ENCODE data around the gene KLHDC3. TPM values are rescaled to one million over a fixed set of nuclear protein-coding genes. Genes with fewer than 3 reads are reported as not detected.

KLHDC3 gene
- total RNA-seq, 1 donor from 2014 or later = 70.3 TPM

DNA sequence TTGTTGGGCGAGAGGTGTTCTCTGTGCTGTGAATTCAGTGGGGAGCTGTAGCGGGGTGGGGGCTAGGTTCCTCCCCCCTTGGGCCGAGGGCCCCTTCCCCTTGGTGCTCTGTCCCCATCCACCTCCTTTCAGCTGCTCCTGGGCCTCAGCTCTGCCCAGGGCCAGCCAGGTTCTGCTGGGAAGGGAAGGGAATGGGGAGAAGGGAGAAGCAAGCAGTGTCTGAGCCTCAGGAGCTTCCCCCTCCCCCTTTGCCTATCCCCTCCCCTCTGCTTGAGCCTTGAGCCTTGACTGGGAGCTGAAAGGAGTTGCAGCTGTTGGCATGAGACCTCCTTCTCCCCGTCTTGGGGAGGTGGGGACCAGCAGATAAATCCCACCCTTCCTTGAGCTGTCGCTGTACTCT lies 6.8 kb downstream of the KLHDC3 start:
- no peak for DNase-seq (ENCODE audit: low read depth)
- H3K27me3 ChIP-seq (ENCODE audit: control insufficient read depth, insufficient read depth, low read length) = no peaks in the 10 kb centered on the region
- TF ChIP-seq, protein P1, sequence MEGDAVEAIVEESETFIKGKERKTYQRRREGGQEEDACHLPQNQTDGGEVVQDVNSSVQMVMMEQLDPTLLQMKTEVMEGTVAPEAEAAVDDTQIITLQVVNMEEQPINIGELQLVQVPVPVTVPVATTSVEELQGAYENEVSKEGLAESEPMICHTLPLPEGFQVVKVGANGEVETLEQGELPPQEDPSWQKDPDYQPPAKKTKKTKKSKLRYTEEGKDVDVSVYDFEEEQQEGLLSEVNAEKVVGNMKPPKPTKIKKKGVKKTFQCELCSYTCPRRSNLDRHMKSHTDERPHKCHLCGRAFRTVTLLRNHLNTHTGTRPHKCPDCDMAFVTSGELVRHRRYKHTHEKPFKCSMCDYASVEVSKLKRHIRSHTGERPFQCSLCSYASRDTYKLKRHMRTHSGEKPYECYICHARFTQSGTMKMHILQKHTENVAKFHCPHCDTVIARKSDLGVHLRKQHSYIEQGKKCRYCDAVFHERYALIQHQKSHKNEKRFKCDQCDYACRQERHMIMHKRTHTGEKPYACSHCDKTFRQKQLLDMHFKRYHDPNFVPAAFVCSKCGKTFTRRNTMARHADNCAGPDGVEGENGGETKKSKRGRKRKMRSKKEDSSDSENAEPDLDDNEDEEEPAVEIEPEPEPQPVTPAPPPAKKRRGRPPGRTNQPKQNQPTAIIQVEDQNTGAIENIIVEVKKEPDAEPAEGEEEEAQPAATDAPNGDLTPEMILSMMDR (IDR thresholded peaks at IDR 0.05; ENCODE audit: insufficient read depth, low read length, poor library complexity, severe bottlenecking) = no peak
- peak overlapping the region; percentile 89 for H3K4me3 ChIP-seq (ENCODE audit: low read depth, low read length)
- H3K36me3 ChIP-seq (ENCODE audit: control insufficient read depth, insufficient read depth, low read length) = peaks cover 3% of the 10 kb centered on the region

DNA sequence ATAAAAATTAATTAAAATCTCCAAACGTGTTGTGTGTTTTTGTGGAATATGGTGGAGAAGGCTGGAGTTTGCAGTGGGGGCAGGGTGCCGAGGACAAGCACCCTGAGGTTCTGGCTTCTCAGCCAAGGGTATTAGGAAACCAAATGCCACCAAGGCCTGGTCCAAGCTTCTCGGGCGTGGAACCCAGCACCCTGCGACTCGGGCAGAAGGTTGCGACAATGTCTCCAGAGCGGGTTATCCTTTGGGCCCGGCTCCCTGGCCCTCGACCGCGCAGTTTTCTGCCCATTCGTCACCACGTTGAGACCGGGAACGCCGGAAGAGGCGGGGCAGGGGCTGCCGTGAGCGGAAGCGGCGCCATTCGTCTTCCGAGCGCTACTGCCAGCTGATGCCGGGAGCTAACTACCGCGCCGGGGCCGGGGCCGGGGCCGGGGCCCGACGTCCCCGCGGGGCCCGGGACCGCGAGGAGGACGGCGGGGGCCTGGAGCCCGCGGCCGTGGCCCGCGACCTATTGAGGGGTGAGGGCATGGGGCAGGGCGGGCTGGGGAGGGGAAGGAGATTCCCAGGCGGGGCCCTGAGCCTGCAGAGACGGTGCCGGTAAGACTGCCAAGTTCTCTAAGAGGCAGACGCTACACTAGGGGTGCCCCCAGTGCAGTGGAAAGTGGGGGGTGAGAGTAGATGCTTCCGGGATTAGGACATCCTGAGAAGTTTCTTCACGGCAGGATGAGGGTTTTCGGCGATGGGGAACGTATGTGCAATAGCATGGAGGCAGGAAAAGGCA lies 7.4 kb downstream of the KLHDC3 start, which contains the start of gene RRP36:
Gene RRP36 (plus strand): TSS at position 354 of the 778 bp plus-strand sequence. CDS start 32 bp downstream, at position 386.
- Histone ChIP-seq H3K4me3 (ENCODE audit: low read depth, low read length) (peak within 1 kb of the TSS; percentile 89), H3K27me3 (ENCODE audit: control insufficient read depth, insufficient read depth, low read length) (no peaks in the 10 kb centered on the region), H3K36me3 (ENCODE audit: control insufficient read depth, insufficient read depth, low read length) (peaks cover 3% of the 10 kb centered on the region)
- DNase-seq (ENCODE audit: low read depth) = peak; percentile 19
- TF ChIP-seq, protein P1 (IDR thresholded peaks at IDR 0.05; ENCODE audit: insufficient read depth, low read length, poor library complexity, severe bottlenecking) = no peak

DNA sequence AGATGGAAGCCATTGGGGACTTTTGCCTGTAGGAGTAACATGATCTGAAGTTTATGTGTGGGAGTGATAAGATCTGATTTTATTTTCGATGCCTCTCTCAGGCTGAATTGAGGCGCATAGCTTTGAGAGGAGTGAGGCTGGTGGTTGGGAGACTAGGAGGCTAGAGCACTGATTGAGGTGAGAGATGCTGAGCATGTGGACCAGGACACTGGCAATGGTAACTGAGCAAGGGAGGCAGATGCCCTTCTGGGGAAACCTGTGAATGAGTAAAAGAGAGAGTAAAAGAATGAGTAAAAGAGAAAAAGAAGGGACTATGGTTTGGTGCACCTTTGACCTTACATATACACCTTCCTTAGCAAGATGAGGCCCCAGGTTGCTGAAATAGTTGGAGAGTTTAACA lies 10.4 kb downstream of the KLHDC3 start:
- TF ChIP-seq, protein P1 (IDR thresholded peaks at IDR 0.05; ENCODE audit: insufficient read depth, low read length, poor library complexity, severe bottlenecking) = no peak
- H3K27me3 ChIP-seq (ENCODE audit: control insufficient read depth, insufficient read depth, low read length) = no peaks in the 10 kb centered on the region
- DNase-seq (ENCODE audit: low read depth) = no peak
- H3K36me3 ChIP-seq (ENCODE audit: control insufficient read depth, insufficient read depth, low read length) = peaks cover 2% of the 10 kb centered on the region
- H3K4me3 ChIP-seq (ENCODE audit: low read depth, low read length) = no peak overlapping the region

DNA sequence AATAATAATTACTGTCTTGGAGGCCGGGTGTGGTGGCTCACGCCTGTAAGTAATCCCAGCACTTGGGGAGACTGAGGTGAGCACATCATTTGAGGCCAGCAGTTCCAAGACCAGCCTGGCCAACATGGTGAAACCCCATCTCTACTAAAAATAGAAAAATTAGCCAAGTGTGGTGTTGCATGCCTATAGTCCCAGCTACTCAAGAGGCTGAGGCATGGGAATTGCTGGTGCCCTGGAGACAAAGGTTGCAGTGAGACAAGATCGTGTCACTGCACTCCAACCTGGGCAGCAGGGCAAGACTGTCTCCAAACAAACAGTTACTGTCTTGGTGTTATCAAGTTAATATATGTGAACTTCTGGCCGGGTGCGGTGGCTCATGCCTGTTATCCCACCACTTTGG lies 12.3 kb downstream of the KLHDC3 start:
- DNase-seq (ENCODE audit: low read depth) = no peak
- H3K36me3 ChIP-seq (ENCODE audit: control insufficient read depth, insufficient read depth, low read length) = peaks cover 6% of the 10 kb centered on the region
- no peak overlapping the region for H3K4me3 ChIP-seq (ENCODE audit: low read depth, low read length)
- no peaks in the 10 kb centered on the region for H3K27me3 ChIP-seq (ENCODE audit: control insufficient read depth, insufficient read depth, low read length)
- TF ChIP-seq, protein P1 (IDR thresholded peaks at IDR 0.05; ENCODE audit: insufficient read depth, low read length, poor library complexity, severe bottlenecking) = no peak

DNA sequence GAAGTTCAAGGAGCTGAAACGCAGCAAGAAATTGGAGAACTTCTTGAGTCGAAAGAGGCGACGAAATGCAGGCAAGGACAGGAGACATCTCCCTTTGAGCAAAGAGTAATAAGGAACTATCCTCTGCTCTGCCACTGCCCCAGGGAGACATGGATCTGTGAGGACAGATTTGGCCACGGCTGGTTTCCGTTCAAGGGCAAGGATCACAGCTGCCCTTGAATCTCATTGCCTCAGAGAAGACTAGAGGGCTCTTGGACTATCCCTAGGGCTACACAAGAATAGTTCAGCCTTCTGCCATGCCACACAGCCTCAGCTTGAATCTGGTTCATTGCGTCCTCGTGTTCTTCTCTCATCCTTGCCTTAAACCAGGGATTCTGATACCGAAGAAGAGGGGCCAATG lies 15.1 kb downstream of the KLHDC3 start:
- DNase-seq (ENCODE audit: low read depth) = no peak
- no peaks in the 10 kb centered on the region for H3K27me3 ChIP-seq (ENCODE audit: control insufficient read depth, insufficient read depth, low read length)
- TF ChIP-seq, protein P1 (IDR thresholded peaks at IDR 0.05; ENCODE audit: insufficient read depth, low read length, poor library complexity, severe bottlenecking) = no peak
- peaks cover 6% of the 10 kb centered on the region for H3K36me3 ChIP-seq (ENCODE audit: control insufficient read depth, insufficient read depth, low read length)
- no peak overlapping the region for H3K4me3 ChIP-seq (ENCODE audit: low read depth, low read length)

DNA sequence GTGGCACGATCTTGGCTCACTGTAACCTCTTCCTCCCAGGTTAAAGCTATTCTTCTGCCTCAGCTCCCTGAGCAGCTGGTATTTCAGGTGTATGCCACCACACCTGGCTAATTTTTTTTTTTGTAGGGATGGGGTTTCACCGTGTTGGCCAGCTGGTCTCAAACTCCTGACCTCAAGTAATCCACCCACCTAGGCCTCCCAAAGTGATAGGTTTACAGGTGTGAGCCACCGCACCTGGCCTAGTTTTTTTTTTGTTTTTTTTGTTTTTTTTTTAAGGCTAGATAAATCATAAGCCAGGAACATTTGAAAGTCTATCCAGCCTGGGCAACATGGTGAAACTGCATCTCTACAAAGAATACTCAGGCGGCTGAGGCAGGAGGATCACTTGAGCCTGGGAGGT lies 18.3 kb downstream of the KLHDC3 start:
- TF ChIP-seq, protein P1 (IDR thresholded peaks at IDR 0.05; ENCODE audit: insufficient read depth, low read length, poor library complexity, severe bottlenecking) = no peak
- H3K4me3 ChIP-seq (ENCODE audit: low read depth, low read length) = no peak overlapping the region
- no peaks in the 10 kb centered on the region for H3K27me3 ChIP-seq (ENCODE audit: control insufficient read depth, insufficient read depth, low read length)
- DNase-seq (ENCODE audit: low read depth) = no peak
- H3K36me3 ChIP-seq (ENCODE audit: control insufficient read depth, insufficient read depth, low read length) = peaks cover 7% of the 10 kb centered on the region

All from kidney epithelial cell (primary cell).